Brain microvascular endothelial cell (primary cell): ENCODE results near the gene G6PC3.
A peak's percentile ranks its signal among the peaks of the same experiment; 100 is the strongest.

Experiments used
- DNase-seq: peaks from one replicate; pipeline ENCODE4 v3.0.0-alpha.2; 2020
- H3K27ac ChIP-seq: fragments of 250-450 bp; sonication (Bioruptor Pico); 2 replicates; pipeline ENCODE4 v1.5.1; 2020; ENCODE audit warnings: mild to moderate bottlenecking, moderate library complexity
- H3K27me3 ChIP-seq: fragments of 250-450 bp; sonication (Bioruptor Pico); replicated peaks from 2 replicates; pipeline ENCODE4 v1.5.1; 2020; ENCODE audit warnings: mild to moderate bottlenecking
- H3K36me3 ChIP-seq: fragments of 250-450 bp; sonication (Bioruptor Pico); replicated peaks from 2 replicates; pipeline ENCODE4 v1.5.1; 2020; ENCODE audit warnings: mild to moderate bottlenecking
- H3K4me3 ChIP-seq: 2 replicates; pipeline ENCODE4 v1.5.1; 2011; ENCODE audit warnings: low read depth, mild to moderate bottlenecking, control low read depth, low read length, moderate library complexity
- CTCF ChIP-seq: IDR thresholded peaks from 2 replicates; pipeline ENCODE4 v1.5.1; 2011; ENCODE audit warnings: low read depth, mild to moderate bottlenecking, moderate library complexity, low read length, control low read depth, inconsistent platforms; ENCODE audit errors: missing control alignments
- in situ Hi-C: cut with HindIII; loops from 2 replicates; pipeline ENCODE4 v1.10.0; 2017; ENCODE audit warnings: low sequenced_read_pairs, low pct_ligation_motif_present

G6PC3 gene

GRCh38 chr17:44123356-44124117 lies 53.0 kb downstream of the G6PC3 start, which contains the start of gene HDAC5:
Gene HDAC5 (minus strand): TSS chr17:44123641. CDS start chr17:44117515, 6,126 bp downstream.
- Histone ChIP-seq H3K36me3 (no peaks in the 10 kb centered on the region), H3K27ac (peak within 1 kb of the TSS; percentile 84), H3K27me3 (no peaks in the 10 kb centered on the region), H3K4me3 (peak within 1 kb of the TSS; percentile 74)
- in situ Hi-C loops = no loop called here
- DNase-seq = peak; percentile 93
- peak; percentile 71 for TF ChIP-seq CTCF

GRCh38 chr17:44124118-44124438 lies 53.5 kb downstream of the G6PC3 start:
- in situ Hi-C loops = no loop called here
- no peaks in the 10 kb centered on the region for H3K27me3 ChIP-seq
- H3K27ac ChIP-seq = peak overlapping the region; percentile 84
- no peaks in the 10 kb centered on the region for H3K36me3 ChIP-seq
- no peak for TF ChIP-seq CTCF
- DNase-seq = no peak
- H3K4me3 ChIP-seq = peak overlapping the region; percentile 70
